HG02798 (cell line): ENCODE data around the gene COL17A1.

Experiments used
- ATAC-seq: cut with Tn5 transposase; IDR thresholded peaks from one replicate; pipeline ENCODE4 v1.9.1; 2021; ENCODE audit warnings: mild to moderate bottlenecking; ENCODE audit not compliant: unreplicated experiment, poor library complexity

Gene COL17A1

GRCh38 chr10:104035194-104036068, 50.2 kb downstream of the COL17A1 start:
- ATAC-seq = no peak

- no peak for ATAC-seq
Observed at GRCh38 chr10:104034401-104035193, 51.1 kb downstream of the COL17A1 start.

- ATAC-seq = no peak
Observed at GRCh38 chr10:104033966-104034365, 51.7 kb downstream of the COL17A1 start.

- ATAC-seq = no peak
Observed at GRCh38 chr10:104033401-104033930, 52.2 kb downstream of the COL17A1 start.

GRCh38 chr10:104032144-104032775, 53.4 kb downstream of the COL17A1 start:
- ATAC-seq = no peak

GRCh38 chr10:104031631-104032030, 54.0 kb downstream of the COL17A1 start:
- ATAC-seq = no peak

- ATAC-seq = no peak
Observed at GRCh38 chr10:104029521-104029860, 56.2 kb downstream of the COL17A1 start.

- ATAC-seq = no peak
Observed at GRCh38 chr10:104028823-104029520, 56.7 kb downstream of the COL17A1 start.

GRCh38 chr10:104028146-104028545, 57.5 kb downstream of the COL17A1 start:
- ATAC-seq = no peak

- ATAC-seq = no peak
Observed at GRCh38 chr10:104026762-104027161, 58.9 kb downstream of the COL17A1 start.

GRCh38 chr10:104025524-104025923, 60.2 kb downstream of the COL17A1 start:
- no peak for ATAC-seq

GRCh38 chr10:104022026-104022425, 63.7 kb downstream of the COL17A1 start:
- ATAC-seq = no peak

GRCh38 chr10:104021246-104021645, 64.4 kb downstream of the COL17A1 start:
- no peak for ATAC-seq

GRCh38 chr10:104020020-104020419, 65.7 kb downstream of the COL17A1 start:
- no peak for ATAC-seq

GRCh38 chr10:104018471-104018870, 67.2 kb downstream of the COL17A1 start:
- ATAC-seq = no peak

GRCh38 chr10:104016661-104017060, 69.0 kb downstream of the COL17A1 start:
- ATAC-seq = no peak

- ATAC-seq = no peak
Observed at GRCh38 chr10:104014176-104014575, 71.5 kb downstream of the COL17A1 start.

- no peak for ATAC-seq
Observed at GRCh38 chr10:104013489-104013888, 72.2 kb downstream of the COL17A1 start.

GRCh38 chr10:104011904-104012303, 73.8 kb downstream of the COL17A1 start:
- no peak for ATAC-seq

- ATAC-seq = no peak
Observed at GRCh38 chr10:104005172-104005863, 80.4 kb downstream of the COL17A1 start.
